Tibial nerve (tissue), 4 donors: ENCODE measurements around the gene TPSG1.

Experiments
- EP300 ChIP-seq, 2 donors: sonication (generic); formaldehyde crosslinking; IDR thresholded peaks; one replicate each; pipeline ENCODE4 v1.6.1; 2017; ENCODE audit warnings: antibody characterized with exemption in 2 of 2, mild to moderate bottlenecking in 1 of 2
- TF ChIP-seq, protein P1 (sequence below), 5 experiments: fragments of 200-600 bp in 3 of 5; fragments of 450-650 bp in 2 of 5; sonication (generic) in 3 of 5; IDR thresholded peaks; one replicate each; pipeline ENCODE4 v1.5.1; 2016 to 2019; ENCODE audit warnings: antibody characterized with exemption in 5 of 5, mild to moderate bottlenecking in 3 of 5, moderate library complexity in 2 of 5

- TF ChIP-seq, protein P1, sequence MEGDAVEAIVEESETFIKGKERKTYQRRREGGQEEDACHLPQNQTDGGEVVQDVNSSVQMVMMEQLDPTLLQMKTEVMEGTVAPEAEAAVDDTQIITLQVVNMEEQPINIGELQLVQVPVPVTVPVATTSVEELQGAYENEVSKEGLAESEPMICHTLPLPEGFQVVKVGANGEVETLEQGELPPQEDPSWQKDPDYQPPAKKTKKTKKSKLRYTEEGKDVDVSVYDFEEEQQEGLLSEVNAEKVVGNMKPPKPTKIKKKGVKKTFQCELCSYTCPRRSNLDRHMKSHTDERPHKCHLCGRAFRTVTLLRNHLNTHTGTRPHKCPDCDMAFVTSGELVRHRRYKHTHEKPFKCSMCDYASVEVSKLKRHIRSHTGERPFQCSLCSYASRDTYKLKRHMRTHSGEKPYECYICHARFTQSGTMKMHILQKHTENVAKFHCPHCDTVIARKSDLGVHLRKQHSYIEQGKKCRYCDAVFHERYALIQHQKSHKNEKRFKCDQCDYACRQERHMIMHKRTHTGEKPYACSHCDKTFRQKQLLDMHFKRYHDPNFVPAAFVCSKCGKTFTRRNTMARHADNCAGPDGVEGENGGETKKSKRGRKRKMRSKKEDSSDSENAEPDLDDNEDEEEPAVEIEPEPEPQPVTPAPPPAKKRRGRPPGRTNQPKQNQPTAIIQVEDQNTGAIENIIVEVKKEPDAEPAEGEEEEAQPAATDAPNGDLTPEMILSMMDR (IDR thresholded peaks at IDR 0.05), result no peak
- no peak for TF ChIP-seq EP300 (IDR thresholded peaks at IDR 0.05)
These were observed 39.4 kb upstream of the TPSG1 start for GRCh38 chr16:1264345-1265089.
